ENCODE data around the gene SLC29A3.

DNA sequence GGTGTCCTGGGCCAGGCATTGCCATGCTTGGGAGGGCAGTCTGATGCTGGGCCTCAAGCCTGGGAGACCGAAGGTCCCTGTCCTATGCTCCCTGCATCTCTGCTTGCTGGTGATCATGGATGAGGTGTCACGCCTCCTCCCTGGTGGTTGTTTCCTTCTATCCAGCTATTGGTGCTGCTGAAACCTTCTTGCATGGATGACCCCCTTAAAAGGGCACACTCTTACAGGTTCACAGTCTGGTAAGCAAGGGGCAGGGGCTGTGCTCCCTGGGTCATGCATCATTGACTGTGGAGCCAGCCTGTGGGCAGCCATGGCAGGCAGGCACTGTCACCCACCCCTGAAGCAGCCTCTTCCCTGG lies 36.8 kb upstream of the SLC29A3 start:
- TF ChIP-seq, protein P1, sequence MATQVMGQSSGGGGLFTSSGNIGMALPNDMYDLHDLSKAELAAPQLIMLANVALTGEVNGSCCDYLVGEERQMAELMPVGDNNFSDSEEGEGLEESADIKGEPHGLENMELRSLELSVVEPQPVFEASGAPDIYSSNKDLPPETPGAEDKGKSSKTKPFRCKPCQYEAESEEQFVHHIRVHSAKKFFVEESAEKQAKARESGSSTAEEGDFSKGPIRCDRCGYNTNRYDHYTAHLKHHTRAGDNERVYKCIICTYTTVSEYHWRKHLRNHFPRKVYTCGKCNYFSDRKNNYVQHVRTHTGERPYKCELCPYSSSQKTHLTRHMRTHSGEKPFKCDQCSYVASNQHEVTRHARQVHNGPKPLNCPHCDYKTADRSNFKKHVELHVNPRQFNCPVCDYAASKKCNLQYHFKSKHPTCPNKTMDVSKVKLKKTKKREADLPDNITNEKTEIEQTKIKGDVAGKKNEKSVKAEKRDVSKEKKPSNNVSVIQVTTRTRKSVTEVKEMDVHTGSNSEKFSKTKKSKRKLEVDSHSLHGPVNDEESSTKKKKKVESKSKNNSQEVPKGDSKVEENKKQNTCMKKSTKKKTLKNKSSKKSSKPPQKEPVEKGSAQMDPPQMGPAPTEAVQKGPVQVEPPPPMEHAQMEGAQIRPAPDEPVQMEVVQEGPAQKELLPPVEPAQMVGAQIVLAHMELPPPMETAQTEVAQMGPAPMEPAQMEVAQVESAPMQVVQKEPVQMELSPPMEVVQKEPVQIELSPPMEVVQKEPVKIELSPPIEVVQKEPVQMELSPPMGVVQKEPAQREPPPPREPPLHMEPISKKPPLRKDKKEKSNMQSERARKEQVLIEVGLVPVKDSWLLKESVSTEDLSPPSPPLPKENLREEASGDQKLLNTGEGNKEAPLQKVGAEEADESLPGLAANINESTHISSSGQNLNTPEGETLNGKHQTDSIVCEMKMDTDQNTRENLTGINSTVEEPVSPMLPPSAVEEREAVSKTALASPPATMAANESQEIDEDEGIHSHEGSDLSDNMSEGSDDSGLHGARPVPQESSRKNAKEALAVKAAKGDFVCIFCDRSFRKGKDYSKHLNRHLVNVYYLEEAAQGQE (IDR thresholded peaks at IDR 0.05; ENCODE audit: unreplicated experiment), result no peak
- TF ChIP-seq, protein P2, sequence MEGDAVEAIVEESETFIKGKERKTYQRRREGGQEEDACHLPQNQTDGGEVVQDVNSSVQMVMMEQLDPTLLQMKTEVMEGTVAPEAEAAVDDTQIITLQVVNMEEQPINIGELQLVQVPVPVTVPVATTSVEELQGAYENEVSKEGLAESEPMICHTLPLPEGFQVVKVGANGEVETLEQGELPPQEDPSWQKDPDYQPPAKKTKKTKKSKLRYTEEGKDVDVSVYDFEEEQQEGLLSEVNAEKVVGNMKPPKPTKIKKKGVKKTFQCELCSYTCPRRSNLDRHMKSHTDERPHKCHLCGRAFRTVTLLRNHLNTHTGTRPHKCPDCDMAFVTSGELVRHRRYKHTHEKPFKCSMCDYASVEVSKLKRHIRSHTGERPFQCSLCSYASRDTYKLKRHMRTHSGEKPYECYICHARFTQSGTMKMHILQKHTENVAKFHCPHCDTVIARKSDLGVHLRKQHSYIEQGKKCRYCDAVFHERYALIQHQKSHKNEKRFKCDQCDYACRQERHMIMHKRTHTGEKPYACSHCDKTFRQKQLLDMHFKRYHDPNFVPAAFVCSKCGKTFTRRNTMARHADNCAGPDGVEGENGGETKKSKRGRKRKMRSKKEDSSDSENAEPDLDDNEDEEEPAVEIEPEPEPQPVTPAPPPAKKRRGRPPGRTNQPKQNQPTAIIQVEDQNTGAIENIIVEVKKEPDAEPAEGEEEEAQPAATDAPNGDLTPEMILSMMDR (conservative IDR thresholded peaks at IDR 0.05; ENCODE audit: low read depth in 2 of 2), result no peak
- TF ChIP-seq CREB1 (CRISPR knock-in tag; IDR thresholded peaks at IDR 0.05; ENCODE audit: low read depth), result no peak
- TF ChIP-seq EZH2phosphoT487 (IDR thresholded peaks at IDR 0.05; ENCODE audit: unreplicated experiment), result no peak
- no peak for TF ChIP-seq JUNB (IDR thresholded peaks at IDR 0.05; ENCODE audit: unreplicated experiment)
- TF ChIP-seq POLR2AphosphoS5 (IDR thresholded peaks at IDR 0.05; ENCODE audit: low read depth), result no peak
- no peak for TF ChIP-seq EZH2 (IDR thresholded peaks at IDR 0.05; ENCODE audit: low read depth, unreplicated experiment)
- no peak for TF ChIP-seq ZNF331 (CRISPR knock-in tag; IDR thresholded peaks at IDR 0.05; ENCODE audit: low read depth)
- TF ChIP-seq, protein P3, sequence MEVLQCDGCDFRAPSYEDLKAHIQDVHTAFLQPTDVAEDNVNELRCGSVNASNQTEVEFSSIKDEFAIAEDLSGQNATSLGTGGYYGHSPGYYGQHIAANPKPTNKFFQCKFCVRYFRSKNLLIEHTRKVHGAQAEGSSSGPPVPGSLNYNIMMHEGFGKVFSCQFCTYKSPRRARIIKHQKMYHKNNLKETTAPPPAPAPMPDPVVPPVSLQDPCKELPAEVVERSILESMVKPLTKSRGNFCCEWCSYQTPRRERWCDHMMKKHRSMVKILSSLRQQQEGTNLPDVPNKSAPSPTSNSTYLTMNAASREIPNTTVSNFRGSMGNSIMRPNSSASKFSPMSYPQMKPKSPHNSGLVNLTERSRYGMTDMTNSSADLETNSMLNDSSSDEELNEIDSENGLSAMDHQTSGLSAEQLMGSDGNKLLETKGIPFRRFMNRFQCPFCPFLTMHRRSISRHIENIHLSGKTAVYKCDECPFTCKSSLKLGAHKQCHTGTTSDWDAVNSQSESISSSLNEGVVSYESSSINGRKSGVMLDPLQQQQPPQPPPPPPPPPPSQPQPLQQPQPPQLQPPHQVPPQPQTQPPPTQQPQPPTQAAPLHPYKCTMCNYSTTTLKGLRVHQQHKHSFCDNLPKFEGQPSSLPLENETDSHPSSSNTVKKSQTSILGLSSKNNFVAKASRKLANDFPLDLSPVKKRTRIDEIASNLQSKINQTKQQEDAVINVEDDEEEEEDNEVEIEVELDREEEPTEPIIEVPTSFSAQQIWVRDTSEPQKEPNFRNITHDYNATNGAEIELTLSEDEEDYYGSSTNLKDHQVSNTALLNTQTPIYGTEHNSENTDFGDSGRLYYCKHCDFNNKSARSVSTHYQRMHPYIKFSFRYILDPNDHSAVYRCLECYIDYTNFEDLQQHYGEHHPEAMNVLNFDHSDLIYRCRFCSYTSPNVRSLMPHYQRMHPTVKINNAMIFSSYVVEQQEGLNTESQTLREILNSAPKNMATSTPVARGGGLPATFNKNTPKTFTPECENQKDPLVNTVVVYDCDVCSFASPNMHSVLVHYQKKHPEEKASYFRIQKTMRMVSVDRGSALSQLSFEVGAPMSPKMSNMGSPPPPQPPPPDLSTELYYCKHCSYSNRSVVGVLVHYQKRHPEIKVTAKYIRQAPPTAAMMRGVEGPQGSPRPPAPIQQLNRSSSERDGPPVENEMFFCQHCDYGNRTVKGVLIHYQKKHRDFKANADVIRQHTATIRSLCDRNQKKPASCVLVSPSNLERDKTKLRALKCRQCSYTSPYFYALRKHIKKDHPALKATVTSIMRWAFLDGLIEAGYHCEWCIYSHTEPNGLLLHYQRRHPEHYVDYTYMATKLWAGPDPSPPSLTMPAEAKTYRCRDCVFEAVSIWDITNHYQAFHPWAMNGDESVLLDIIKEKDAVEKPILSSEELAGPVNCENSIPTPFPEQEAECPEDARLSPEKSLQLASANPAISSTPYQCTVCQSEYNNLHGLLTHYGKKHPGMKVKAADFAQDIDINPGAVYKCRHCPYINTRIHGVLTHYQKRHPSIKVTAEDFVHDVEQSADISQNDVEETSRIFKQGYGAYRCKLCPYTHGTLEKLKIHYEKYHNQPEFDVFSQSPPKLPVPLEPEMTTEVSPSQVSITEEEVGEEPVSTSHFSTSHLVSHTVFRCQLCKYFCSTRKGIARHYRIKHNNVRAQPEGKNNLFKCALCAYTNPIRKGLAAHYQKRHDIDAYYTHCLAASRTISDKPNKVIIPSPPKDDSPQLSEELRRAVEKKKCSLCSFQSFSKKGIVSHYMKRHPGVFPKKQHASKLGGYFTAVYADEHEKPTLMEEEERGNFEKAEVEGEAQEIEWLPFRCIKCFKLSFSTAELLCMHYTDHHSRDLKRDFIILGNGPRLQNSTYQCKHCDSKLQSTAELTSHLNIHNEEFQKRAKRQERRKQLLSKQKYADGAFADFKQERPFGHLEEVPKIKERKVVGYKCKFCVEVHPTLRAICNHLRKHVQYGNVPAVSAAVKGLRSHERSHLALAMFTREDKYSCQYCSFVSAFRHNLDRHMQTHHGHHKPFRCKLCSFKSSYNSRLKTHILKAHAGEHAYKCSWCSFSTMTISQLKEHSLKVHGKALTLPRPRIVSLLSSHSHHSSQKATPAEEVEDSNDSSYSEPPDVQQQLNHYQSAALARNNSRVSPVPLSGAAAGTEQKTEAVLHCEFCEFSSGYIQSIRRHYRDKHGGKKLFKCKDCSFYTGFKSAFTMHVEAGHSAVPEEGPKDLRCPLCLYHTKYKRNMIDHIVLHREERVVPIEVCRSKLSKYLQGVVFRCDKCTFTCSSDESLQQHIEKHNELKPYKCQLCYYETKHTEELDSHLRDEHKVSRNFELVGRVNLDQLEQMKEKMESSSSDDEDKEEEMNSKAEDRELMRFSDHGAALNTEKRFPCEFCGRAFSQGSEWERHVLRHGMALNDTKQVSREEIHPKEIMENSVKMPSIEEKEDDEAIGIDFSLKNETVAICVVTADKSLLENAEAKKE (CRISPR knock-in tag; IDR thresholded peaks at IDR 0.05), result no peak
- no peak for TF ChIP-seq NANOG (IDR thresholded peaks at IDR 0.05; ENCODE audit: borderline replicate concordance)
- TF ChIP-seq, protein P4, sequence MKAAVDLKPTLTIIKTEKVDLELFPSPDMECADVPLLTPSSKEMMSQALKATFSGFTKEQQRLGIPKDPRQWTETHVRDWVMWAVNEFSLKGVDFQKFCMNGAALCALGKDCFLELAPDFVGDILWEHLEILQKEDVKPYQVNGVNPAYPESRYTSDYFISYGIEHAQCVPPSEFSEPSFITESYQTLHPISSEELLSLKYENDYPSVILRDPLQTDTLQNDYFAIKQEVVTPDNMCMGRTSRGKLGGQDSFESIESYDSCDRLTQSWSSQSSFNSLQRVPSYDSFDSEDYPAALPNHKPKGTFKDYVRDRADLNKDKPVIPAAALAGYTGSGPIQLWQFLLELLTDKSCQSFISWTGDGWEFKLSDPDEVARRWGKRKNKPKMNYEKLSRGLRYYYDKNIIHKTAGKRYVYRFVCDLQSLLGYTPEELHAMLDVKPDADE (IDR thresholded peaks at IDR 0.05), result no peak
- no peak for TF ChIP-seq ZNF114 (CRISPR knock-in tag; IDR thresholded peaks at IDR 0.05)

Data from GM23338 (cell line).